ENCODE measurements around the gene TRMT2A.

DNA sequence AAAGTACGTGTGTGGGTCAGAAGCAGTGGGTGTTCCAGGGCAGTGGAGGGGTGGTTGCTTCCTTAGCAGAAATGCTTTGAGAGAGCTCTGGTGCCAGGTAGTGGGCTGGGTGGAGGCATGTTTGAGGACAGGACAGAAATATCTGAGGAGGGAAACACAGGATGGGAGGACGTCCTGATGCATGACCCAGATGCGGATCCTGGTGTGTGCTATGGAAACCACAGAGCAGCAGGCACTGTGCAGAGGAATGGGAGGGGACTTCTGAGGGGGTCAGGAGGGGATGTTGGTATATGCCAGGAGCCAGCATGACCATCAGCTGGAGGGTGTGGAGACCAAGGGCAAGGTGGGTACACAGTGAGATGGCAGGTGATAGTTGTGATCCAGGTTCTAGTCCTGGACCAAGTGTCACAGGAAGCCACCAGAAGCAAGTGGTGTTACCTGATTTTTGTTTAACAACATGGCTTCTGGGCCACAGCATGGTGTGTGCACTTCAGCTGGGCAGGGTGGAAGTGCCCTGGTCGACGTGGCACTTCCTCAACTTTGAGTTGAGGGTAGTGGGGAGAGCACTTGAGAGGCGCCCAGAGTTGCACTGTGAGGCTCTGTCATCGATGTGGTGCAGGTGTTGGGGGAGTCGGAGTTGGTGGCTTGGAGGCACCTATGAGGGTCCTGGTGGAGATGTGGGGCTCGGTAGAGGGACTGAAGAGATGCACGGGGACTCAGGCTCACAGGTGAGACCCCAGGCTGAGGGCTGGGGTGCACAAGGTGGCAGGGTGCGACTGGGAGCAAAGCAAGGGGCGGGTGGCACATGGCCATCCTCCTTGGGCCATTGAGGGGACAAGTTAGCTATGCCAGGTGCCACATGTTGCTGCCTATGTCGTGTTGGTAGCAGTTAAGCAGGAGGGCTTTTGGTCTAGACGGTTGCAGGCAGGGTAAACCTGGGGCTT, 29.4 kb downstream of the TRMT2A start:
- TF ChIP-seq, protein P1, sequence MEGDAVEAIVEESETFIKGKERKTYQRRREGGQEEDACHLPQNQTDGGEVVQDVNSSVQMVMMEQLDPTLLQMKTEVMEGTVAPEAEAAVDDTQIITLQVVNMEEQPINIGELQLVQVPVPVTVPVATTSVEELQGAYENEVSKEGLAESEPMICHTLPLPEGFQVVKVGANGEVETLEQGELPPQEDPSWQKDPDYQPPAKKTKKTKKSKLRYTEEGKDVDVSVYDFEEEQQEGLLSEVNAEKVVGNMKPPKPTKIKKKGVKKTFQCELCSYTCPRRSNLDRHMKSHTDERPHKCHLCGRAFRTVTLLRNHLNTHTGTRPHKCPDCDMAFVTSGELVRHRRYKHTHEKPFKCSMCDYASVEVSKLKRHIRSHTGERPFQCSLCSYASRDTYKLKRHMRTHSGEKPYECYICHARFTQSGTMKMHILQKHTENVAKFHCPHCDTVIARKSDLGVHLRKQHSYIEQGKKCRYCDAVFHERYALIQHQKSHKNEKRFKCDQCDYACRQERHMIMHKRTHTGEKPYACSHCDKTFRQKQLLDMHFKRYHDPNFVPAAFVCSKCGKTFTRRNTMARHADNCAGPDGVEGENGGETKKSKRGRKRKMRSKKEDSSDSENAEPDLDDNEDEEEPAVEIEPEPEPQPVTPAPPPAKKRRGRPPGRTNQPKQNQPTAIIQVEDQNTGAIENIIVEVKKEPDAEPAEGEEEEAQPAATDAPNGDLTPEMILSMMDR (IDR thresholded peaks at IDR 0.05; ENCODE audit: insufficient read depth, low read length, poor library complexity, severe bottlenecking) = no peak
- TF ChIP-seq EZH2phosphoT487 (conservative IDR thresholded peaks at IDR 0.05; ENCODE audit: low read length) = no peak

Data from SU-DHL-6 (cell line).